Measurements from ENCODE around the gene STRN3.

- TF ChIP-seq ASH2L (IDR thresholded peaks at IDR 0.05; ENCODE audit: borderline replicate concordance, low read depth) (no peak), PRDM15 (CRISPR knock-in tag; IDR thresholded peaks at IDR 0.05) (no peak), BMI1 (IDR thresholded peaks at IDR 0.05; ENCODE audit: borderline replicate concordance) (no peak), SMAD5 (IDR thresholded peaks at IDR 0.05; ENCODE audit: low read depth) (no peak), CHD1 (IDR thresholded peaks at IDR 0.05; ENCODE audit: low read depth, low read length) (no peak), RFX5 (IDR thresholded peaks at IDR 0.05; ENCODE audit: low read depth, low read length) (no peak), TAF1 (IDR thresholded peaks at IDR 0.05; ENCODE audit: borderline replicate concordance, low read depth, low read length) (no peak), FOXK2 (IDR thresholded peaks at IDR 0.05) (no peak), SMC3 (IDR thresholded peaks at IDR 0.05; ENCODE audit: borderline replicate concordance, low read length) (no peak), SUZ12 (IDR thresholded peaks at IDR 0.05; ENCODE audit: unreplicated experiment) (no peak), SRF (IDR thresholded peaks at IDR 0.05; ENCODE audit: low read depth in 2 of 2, low read length in 2 of 2) (no peak)
- TF ChIP-seq, protein P1, sequence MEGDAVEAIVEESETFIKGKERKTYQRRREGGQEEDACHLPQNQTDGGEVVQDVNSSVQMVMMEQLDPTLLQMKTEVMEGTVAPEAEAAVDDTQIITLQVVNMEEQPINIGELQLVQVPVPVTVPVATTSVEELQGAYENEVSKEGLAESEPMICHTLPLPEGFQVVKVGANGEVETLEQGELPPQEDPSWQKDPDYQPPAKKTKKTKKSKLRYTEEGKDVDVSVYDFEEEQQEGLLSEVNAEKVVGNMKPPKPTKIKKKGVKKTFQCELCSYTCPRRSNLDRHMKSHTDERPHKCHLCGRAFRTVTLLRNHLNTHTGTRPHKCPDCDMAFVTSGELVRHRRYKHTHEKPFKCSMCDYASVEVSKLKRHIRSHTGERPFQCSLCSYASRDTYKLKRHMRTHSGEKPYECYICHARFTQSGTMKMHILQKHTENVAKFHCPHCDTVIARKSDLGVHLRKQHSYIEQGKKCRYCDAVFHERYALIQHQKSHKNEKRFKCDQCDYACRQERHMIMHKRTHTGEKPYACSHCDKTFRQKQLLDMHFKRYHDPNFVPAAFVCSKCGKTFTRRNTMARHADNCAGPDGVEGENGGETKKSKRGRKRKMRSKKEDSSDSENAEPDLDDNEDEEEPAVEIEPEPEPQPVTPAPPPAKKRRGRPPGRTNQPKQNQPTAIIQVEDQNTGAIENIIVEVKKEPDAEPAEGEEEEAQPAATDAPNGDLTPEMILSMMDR (IDR thresholded peaks at IDR 0.05 in 2 of 3, conservative IDR thresholded peaks at IDR 0.05 in 1 of 3; ENCODE audit: control insufficient read depth in 2 of 3, extremely low read depth in 1 of 3, insufficient read depth in 1 of 3, low read depth in 3 of 3, low read length in 3 of 3), result no peak
Observed at GRCh38 chr14:30884901-30885300, 141.3 kb downstream of the STRN3 start.
